Progenitor cell of endocrine pancreas (in vitro differentiated cells): ENCODE measurements around the gene CPN2. TPM values are rescaled to one million over a fixed set of nuclear protein-coding genes. Genes with fewer than 3 reads are reported as not detected.

Experiments
- DNase-seq: peaks from one replicate; pipeline ENCODE4 v3.0.0; 2021; ENCODE audit warnings: low spot score; ENCODE audit not compliant: unreplicated experiment
- H3K27ac Mint-ChIP-seq: 2 replicates; pipeline ENCODE4 v1.8.0; 2021; ENCODE audit warnings: mild to moderate bottlenecking, moderate library complexity, mixed read lengths
- H3K27me3 Mint-ChIP-seq: 2 replicates; pipeline ENCODE4 v1.8.0; 2021; ENCODE audit warnings: mixed read lengths
- H3K36me3 Mint-ChIP-seq: 2 replicates; pipeline ENCODE4 v1.8.0; 2022; ENCODE audit warnings: mixed read lengths; ENCODE audit not compliant: insufficient read depth
- H3K4me1 Mint-ChIP-seq: 2 replicates; pipeline ENCODE4 v1.8.0; 2021; ENCODE audit warnings: low read depth, mixed read lengths
- H3K4me3 Mint-ChIP-seq: 2 replicates; pipeline ENCODE4 v1.8.0; 2021; ENCODE audit warnings: low read depth, mild to moderate bottlenecking, moderate library complexity, mixed read lengths
- H3K9me3 Mint-ChIP-seq: 2 replicates; pipeline ENCODE4 v1.8.0; 2021; ENCODE audit warnings: low read depth, mixed read lengths
- CTCF ChIP-seq: fragments of 200-600 bp; sonication (generic); IDR thresholded peaks from one replicate; pipeline ENCODE4 v1.5.0; 2021; ENCODE audit warnings: antibody characterized with exemption, mild to moderate bottlenecking; ENCODE audit not compliant: unreplicated experiment
- total RNA-seq: library from RNA; stranded (reverse); gene quantifications from 2 replicates; pipeline ENCODE4 v1.2.1, GENCODE V29; 2021

CPN2 gene
- total RNA-seq, 1 donor from 2014 or later: not detected

- no peak overlapping the region for H3K27ac Mint-ChIP-seq
- no peak overlapping the region for H3K4me3 Mint-ChIP-seq
- peaks cover 1% of the 10 kb centered on the region for H3K36me3 Mint-ChIP-seq
- peaks cover 9% of the 10 kb centered on the region for H3K4me1 Mint-ChIP-seq
- peaks cover 3% of the 10 kb centered on the region for H3K27me3 Mint-ChIP-seq
- H3K9me3 Mint-ChIP-seq: peaks cover 7% of the 10 kb centered on the region
- no peak for TF ChIP-seq CTCF
- no peak for DNase-seq
Observed at GRCh38 chr3:194294199-194294894, 56.8 kb downstream of the CPN2 start.

- no peak overlapping the region for H3K27ac Mint-ChIP-seq
- peaks cover 7% of the 10 kb centered on the region for H3K9me3 Mint-ChIP-seq
- H3K36me3 Mint-ChIP-seq: peaks cover 1% of the 10 kb centered on the region
- DNase-seq: no peak
- no peak for TF ChIP-seq CTCF
- H3K4me3 Mint-ChIP-seq: no peak overlapping the region
- peaks cover 3% of the 10 kb centered on the region for H3K27me3 Mint-ChIP-seq
- peaks cover 9% of the 10 kb centered on the region for H3K4me1 Mint-ChIP-seq
Observed at GRCh38 chr3:194293546-194294198, 57.5 kb downstream of the CPN2 start.

- Mint-ChIP-seq H3K4me3 (no peak overlapping the region), H3K9me3 (peaks cover 7% of the 10 kb centered on the region), H3K36me3 (peaks cover 1% of the 10 kb centered on the region), H3K27me3 (peaks cover 5% of the 10 kb centered on the region), H3K27ac (no peak overlapping the region), H3K4me1 (peaks cover 9% of the 10 kb centered on the region)
- DNase-seq: no peak
- TF ChIP-seq CTCF: no peak
Observed at GRCh38 chr3:194292331-194292730, 58.8 kb downstream of the CPN2 start.

Other genes with a start within 250 kb of the CPN2 start
- 129 and 142 TPM in 2 replicates for gene HES1, start 215.2 kb downstream of the CPN2 start, total RNA-seq
- gene LRRC15, start 18.4 kb upstream of the CPN2 start, total RNA-seq: not detected in 2 replicates
- gene GP5, start 47.9 kb upstream of the CPN2 start, total RNA-seq: 0.18 and 0.24 TPM in 2 replicates
- 124 and 135 TPM in 2 replicates for gene ATP13A3, start 135.7 kb upstream of the CPN2 start, total RNA-seq